KMS-11 (cell line): ENCODE data around the gene CCL4.

Source experiments
- H2AFZ ChIP-seq: fragments of 200-600 bp; sonication (generic); 2 replicates; pipeline ENCODE4 v1.6.1; 2016; ENCODE audit warnings: antibody characterized with exemption, mixed run types, low read depth
- H3K27ac ChIP-seq: fragments of 200-600 bp; sonication (generic); 2 replicates; pipeline ENCODE4 v1.6.1; 2016; ENCODE audit warnings: mild to moderate bottlenecking, mixed run types
- H3K27me3 ChIP-seq: fragments of 200-600 bp; sonication (generic); 2 replicates; pipeline ENCODE4 v1.6.1; 2017; ENCODE audit warnings: mild to moderate bottlenecking, low read depth, mixed run types, moderate library complexity; ENCODE audit not compliant: insufficient read depth
- H3K36me3 ChIP-seq: fragments of 200-600 bp; sonication (generic); 2 replicates; pipeline ENCODE4 v1.6.1; 2017; ENCODE audit warnings: mild to moderate bottlenecking, mixed run types; ENCODE audit not compliant: insufficient read depth
- H3K4me1 ChIP-seq: fragments of 200-600 bp; sonication (generic); 2 replicates; pipeline ENCODE4 v1.6.1; 2016; ENCODE audit warnings: mild to moderate bottlenecking, low read depth, mixed run types; ENCODE audit not compliant: poor library complexity, severe bottlenecking
- H3K4me2 ChIP-seq: fragments of 200-600 bp; sonication (generic); 2 replicates; pipeline ENCODE4 v1.7.0; 2016; ENCODE audit warnings: mild to moderate bottlenecking, mixed run types
- H3K4me3 ChIP-seq: fragments of 200-600 bp; sonication (generic); IDR thresholded peaks from 2 replicates; pipeline ENCODE4 v1.6.1; 2017; ENCODE audit warnings: low read depth, low read length, mixed read lengths; ENCODE audit not compliant: insufficient read depth
- H3K79me2 ChIP-seq: fragments of 200-600 bp; sonication (generic); 2 replicates; pipeline ENCODE4 v1.6.1; 2016; ENCODE audit warnings: low read depth, mixed run types; ENCODE audit not compliant: insufficient read depth
- H3K9ac ChIP-seq: fragments of 200-600 bp; sonication (generic); 2 replicates; pipeline ENCODE4 v1.6.1; 2016; ENCODE audit warnings: mild to moderate bottlenecking, mixed run types
- H4K20me1 ChIP-seq: fragments of 200-600 bp; sonication (generic); 2 replicates; pipeline ENCODE4 v1.6.1; 2016; ENCODE audit warnings: mild to moderate bottlenecking, mixed run types; ENCODE audit not compliant: insufficient read depth
- TF ChIP-seq, protein P1 (sequence below): fragments of 200-600 bp; sonication (generic); conservative IDR thresholded peaks from 2 replicates; pipeline ENCODE4 v1.6.1; 2017; ENCODE audit warnings: low read depth, mild to moderate bottlenecking, antibody characterized with exemption, low read length, moderate library complexity, mixed read lengths

CCL4 gene

DNA sequence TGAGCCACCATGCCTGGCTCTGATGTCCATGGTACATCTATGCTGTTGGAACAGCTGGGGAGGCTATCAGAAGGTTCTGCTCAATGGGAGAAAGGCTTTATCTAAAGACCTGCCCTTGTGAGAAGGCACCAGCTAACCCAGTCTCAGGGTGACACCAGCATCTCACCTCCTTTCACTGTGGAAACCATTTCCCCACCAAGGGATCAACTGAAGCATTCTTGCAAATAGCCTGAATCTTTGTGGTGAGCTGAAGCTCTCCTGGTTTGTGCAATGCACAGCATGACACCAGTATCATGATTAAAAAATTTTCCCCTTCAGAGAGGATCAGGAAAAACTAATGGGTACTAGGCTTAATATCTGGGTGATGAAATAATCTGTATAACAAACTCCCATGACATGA lies 34.5 kb upstream of the CCL4 start:
- Histone ChIP-seq H3K36me3 (no peaks in the 10 kb centered on the region), H3K9ac (no peak overlapping the region), H2AFZ (no peak overlapping the region), H3K4me1 (no peaks in the 10 kb centered on the region), H3K27ac (no peak overlapping the region), H3K27me3 (no peaks in the 10 kb centered on the region), H3K4me2 (no peak overlapping the region), H3K4me3 (no peak overlapping the region), H4K20me1 (no peaks in the 10 kb centered on the region), H3K79me2 (no peaks in the 10 kb centered on the region)
- TF ChIP-seq, protein P1, sequence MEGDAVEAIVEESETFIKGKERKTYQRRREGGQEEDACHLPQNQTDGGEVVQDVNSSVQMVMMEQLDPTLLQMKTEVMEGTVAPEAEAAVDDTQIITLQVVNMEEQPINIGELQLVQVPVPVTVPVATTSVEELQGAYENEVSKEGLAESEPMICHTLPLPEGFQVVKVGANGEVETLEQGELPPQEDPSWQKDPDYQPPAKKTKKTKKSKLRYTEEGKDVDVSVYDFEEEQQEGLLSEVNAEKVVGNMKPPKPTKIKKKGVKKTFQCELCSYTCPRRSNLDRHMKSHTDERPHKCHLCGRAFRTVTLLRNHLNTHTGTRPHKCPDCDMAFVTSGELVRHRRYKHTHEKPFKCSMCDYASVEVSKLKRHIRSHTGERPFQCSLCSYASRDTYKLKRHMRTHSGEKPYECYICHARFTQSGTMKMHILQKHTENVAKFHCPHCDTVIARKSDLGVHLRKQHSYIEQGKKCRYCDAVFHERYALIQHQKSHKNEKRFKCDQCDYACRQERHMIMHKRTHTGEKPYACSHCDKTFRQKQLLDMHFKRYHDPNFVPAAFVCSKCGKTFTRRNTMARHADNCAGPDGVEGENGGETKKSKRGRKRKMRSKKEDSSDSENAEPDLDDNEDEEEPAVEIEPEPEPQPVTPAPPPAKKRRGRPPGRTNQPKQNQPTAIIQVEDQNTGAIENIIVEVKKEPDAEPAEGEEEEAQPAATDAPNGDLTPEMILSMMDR, result no peak

DNA sequence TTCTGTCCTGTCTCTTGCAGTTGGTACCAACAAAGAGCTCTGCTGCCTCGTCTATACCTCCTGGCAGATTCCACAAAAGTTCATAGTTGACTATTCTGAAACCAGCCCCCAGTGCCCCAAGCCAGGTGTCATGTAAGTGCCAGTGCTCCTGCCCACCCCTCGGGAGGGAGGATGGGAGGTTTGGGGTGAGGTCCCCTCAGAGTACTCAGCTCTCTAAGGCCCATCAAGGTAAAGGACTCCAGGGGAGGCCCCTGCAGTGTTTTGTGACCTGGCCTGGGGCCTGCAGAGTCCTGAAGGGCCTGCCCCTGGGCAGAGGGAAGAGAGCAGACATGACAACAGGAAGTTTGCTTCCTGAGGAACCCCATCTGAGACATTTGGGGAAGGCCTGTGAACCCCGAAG lies 33.2 kb upstream of the CCL4 start:
- Histone ChIP-seq H3K4me2 (no peak overlapping the region), H3K9ac (no peak overlapping the region), H2AFZ (no peak overlapping the region), H3K36me3 (no peaks in the 10 kb centered on the region), H3K4me3 (no peak overlapping the region), H3K27ac (no peak overlapping the region), H3K79me2 (no peaks in the 10 kb centered on the region), H4K20me1 (no peaks in the 10 kb centered on the region), H3K4me1 (no peaks in the 10 kb centered on the region), H3K27me3 (no peaks in the 10 kb centered on the region)
- TF ChIP-seq, protein P1, result no peak

DNA sequence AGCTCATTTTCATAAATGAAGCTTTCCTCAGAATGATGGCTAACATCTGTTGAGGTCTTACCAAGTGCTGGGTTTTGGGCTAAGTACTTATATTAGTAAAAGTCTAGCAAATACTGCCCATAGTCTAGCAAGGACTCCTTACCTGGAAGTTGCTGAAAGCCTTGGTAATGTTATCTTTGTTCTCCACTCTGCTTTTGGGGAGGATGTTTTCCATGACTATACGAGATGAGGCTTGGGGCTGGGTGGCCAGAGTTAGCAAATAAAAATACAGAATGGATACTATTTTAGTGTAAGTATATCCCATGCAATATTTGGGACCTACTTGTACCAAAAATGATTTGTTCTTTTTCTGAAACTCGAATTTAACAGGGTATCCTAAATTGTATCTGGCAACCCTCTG lies 31.9 kb upstream of the CCL4 start:
- Histone ChIP-seq H3K9ac (no peak overlapping the region), H3K4me1 (no peaks in the 10 kb centered on the region), H2AFZ (no peak overlapping the region), H4K20me1 (no peaks in the 10 kb centered on the region), H3K36me3 (no peaks in the 10 kb centered on the region), H3K4me3 (no peak overlapping the region), H3K79me2 (no peaks in the 10 kb centered on the region), H3K27ac (no peak overlapping the region), H3K4me2 (no peak overlapping the region), H3K27me3 (no peaks in the 10 kb centered on the region)
- TF ChIP-seq, protein P1, result no peak

DNA sequence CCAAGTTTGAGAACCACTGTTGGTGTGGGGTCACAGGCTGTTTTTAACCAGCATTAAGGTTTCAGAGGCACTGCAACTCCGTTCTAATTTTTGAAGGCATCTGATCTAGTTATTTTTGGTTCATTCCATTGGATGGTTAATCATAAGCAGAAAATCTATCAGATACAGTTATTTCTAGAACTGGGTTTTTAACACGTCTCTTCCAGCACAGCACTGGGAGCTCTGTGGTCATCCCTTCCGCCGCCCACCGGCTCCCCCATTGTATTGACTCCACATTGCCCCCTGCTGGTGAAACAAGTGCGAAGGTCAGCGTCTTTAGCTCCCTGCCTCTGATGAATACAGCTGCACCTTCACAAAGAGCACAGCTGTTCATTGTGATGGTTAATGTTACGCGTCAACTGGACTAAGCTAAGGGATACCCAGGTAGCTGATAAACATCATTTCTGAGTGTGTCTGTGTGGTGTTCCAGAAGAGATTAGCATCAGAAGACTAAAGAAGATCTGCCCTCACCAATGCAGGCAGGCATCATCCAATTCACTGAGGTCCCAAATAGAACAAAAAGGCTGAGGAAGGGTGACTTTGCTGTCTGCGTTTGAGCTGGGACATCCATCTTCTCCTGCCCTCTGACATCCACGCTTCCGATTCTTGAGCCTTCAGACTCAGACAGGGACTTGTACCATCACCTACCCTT lies 31.1 kb upstream of the CCL4 start:
- Histone ChIP-seq H3K4me1 (no peaks in the 10 kb centered on the region), H3K36me3 (no peaks in the 10 kb centered on the region), H3K27me3 (no peaks in the 10 kb centered on the region), H3K4me3 (no peak overlapping the region), H3K4me2 (no peak overlapping the region), H3K79me2 (no peaks in the 10 kb centered on the region), H3K9ac (no peak overlapping the region), H3K27ac (no peak overlapping the region), H4K20me1 (no peaks in the 10 kb centered on the region), H2AFZ (no peak overlapping the region)
- TF ChIP-seq, protein P1, result peak; percentile 58
